GM18508 (cell line): Measurements from ENCODE around the gene CAMTA1.

Source experiments
- ATAC-seq: cut with Tn5 transposase; IDR thresholded peaks from one replicate; pipeline ENCODE4 v1.9.1; 2021; ENCODE audit warnings: moderate number of reproducible peaks; ENCODE audit not compliant: insufficient read depth, unreplicated experiment

The CAMTA1 gene

GRCh38 chr1:6869545-6869944 is 84.3 kb downstream of the CAMTA1 start:
- no peak for ATAC-seq

- ATAC-seq = no peak
These were observed 84.8 kb downstream of the CAMTA1 start for GRCh38 chr1:6870086-6870485.

DNA sequence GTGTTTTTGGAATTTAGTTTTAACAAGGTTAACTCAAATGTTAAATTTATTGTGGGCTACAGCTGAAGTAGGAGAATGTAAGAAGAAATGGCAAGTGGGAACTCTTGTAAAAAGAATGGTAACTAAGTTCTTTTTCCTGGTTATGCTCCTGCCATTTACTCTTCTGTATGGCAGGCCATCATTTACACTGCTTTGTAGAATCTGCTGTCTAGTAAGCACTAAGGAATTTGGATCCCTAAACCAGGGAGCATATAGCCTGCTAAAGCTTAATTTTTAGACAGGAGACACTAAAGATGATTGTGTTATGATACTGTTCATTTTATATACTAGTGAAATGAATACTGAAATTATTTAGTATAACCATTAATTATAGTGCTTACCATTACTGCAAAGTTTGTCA is 85.3 kb downstream of the CAMTA1 start:
- no peak for ATAC-seq

DNA sequence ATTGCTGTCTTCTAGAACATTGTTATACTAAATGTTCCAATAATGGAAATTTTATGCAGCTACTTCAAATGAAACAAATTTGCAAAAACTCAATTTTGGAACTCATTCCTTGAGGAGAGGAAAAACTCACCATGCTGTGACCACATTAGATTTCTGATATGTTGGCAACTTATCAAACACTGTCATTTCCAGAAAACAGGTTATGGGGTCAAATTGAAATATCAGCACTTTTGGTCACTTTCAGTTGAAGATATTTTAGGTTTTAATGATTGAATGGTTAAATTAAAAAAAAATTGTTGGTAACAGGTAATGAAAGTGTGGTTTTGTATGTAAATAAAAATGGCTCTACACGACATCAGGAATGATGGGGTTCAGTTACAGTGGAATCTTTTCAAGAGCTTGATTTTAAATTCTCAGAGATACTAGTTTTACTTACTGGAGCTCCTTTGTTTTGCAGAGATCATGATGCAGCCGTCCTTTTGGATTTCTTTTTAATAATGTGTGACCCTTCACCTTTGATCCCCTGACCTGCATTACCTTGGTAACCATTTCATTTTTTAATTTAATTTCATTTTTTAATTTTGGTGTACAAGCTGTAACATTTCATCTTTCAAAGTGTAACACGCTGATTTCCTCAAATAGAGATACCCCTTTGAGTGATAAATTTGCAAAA is 86.2 kb downstream of the CAMTA1 start:
- ATAC-seq = no peak

GRCh38 chr1:6872573-6873261 is 87.5 kb downstream of the CAMTA1 start:
- no peak for ATAC-seq

DNA sequence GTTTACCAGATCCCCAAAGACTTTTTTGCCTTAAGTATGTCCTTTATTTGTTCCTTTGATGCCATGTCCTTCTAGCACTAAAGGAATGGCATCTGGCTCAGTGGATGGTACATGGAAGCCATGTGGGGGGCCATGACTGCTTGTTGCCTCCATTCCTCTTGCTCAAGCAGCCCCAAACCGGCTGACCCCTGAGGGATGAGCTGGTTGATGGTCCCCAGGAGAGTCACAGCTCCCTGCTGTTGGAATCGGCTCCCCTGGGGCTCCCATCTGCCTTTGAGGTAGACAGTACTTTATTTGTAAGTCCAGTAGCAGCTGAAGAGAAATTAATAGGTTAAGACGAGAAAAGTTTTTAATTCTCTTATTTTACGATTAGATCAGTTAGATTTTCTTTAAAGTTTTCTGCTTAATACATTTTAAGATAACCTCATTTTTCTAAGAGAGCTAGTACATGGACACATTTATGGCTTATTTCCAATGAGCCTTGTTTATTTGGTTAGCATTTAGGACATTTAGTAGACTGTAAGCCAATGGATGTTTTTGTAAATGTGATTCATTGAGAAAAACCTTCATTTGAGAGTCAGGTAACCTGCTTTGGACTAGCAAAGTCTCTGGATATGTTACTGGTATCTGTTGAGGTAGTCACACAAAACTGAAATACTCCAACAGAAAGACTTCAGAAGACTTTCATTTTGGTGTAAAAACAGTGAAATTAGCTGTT is 88.2 kb downstream of the CAMTA1 start:
- no peak for ATAC-seq

- ATAC-seq = no peak
These were observed 89.0 kb downstream of the CAMTA1 start for GRCh38 chr1:6874298-6874697.

DNA sequence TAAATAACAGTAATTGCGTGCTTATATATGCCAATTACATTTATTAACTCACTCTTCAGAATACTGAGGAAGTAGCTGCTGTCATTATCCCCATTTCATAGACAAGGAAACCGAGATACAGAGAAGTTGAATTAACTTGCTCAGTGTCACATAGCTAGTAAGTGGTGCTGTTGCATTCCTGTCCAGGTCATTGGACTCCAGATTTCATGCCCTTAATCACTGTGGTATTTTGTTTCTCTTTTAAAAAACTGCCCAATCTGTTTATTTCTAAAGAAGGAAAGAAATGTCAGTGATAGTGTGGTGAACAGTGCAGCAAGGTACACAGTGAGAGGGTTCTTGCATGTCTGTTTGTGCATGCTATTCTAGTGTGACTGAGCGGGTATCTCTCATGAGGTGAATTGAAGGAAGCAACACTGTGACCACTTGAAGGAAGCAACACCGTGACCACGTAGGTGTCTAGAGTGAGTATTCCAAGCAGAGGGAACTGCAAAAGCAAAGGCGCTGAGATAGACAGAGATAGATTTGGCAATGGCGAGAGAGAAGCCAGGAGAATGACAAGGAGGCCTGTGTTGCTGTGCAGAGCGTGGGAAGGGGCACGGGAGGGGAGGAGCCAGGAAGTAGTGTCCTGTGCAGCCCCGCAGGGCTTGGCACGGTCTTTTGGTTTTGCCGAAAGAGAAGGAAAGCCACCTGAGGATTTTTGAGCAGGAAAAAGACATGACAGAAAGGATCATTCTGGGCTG is 95.9 kb downstream of the CAMTA1 start:
- ATAC-seq = no peak

DNA sequence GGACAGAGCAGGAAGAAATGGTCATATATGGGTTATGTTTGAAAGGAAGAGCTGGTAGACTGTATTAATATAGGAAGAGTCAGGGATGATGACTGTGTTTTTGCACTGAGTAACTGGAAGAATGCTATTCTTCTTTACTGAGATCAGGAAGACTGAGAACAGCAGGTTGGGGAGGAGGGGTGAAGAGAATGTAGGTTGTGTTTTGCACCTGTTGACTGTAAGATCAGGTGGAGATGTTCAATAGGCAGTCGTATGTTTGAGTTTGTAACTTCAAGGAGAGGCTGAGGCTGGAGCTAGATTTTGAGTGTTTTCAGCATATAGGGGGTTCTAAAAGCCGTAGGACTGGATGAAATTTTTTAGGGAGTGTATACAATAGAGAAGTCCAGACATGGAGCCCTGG is 97.2 kb downstream of the CAMTA1 start:
- no peak for ATAC-seq

GRCh38 chr1:6884652-6885153 is 99.4 kb downstream of the CAMTA1 start:
- no peak for ATAC-seq

DNA sequence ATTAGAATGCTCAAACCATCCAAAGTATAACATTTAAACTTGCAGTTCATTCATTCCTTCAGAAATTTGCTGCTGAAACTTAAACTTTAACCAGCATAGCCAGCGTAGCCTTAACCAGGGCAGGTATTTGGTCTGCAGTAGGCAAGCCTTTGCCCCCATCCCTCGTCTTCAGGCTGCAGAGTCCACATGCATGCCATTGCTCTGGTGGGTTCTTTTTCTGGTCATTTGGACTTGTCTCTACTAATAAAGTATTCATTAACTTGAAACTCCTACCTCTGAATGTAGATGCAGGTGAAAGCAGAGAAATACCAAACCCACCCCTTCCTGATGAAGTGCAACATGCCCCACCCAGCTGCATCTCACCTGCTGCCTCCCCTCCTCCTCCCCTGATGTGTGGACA is 100.2 kb downstream of the CAMTA1 start:
- ATAC-seq = no peak

GRCh38 chr1:6886523-6886922 is 101.3 kb downstream of the CAMTA1 start:
- ATAC-seq = no peak

DNA sequence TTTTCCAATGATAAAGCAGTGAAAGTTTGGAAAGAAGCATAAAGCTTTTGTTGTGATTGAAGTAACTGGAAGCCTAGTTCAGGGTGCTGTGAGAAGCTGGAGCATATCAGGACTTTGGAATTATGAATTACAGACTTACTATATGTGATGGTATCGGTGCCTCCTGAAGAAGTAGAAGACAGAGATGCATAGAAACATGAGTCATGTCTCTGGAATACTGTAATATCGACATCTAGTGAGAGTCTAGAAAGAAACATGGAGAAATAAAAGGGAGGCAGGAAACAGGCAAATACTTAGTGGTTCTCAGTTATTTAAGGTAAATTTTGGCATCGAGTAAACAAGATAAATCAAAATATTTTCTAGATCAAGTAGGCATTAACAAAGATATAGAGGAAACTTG is 103.0 kb downstream of the CAMTA1 start:
- no peak for ATAC-seq

- no peak for ATAC-seq
These were observed 103.6 kb downstream of the CAMTA1 start for GRCh38 chr1:6888870-6889269.

GRCh38 chr1:6889875-6890480 is 104.7 kb downstream of the CAMTA1 start:
- ATAC-seq = no peak

GRCh38 chr1:6890686-6891085 is 105.4 kb downstream of the CAMTA1 start:
- no peak for ATAC-seq

- no peak for ATAC-seq
These were observed 106.7 kb downstream of the CAMTA1 start for GRCh38 chr1:6891781-6892579.

DNA sequence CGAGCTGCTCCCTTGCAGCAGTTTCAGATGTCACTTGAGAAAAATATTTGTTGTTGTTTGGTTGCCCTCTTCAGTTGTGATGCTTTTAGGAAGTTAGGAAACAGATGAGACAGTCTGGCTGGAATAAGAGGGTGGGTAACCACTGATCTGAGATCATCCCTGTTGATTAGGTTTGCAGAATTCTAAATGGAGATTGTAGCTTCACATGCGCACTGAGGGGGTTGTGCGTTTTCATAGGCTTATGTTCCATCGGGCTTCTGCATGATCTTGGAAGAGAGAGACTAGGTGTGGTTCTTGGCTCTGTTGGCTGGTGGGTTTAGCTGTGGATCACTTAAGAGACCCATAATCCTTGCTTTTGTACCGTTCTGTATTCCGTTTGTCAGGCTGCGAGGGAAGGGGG is 108.1 kb downstream of the CAMTA1 start:
- no peak for ATAC-seq

GRCh38 chr1:6897138-6897537 is 111.9 kb downstream of the CAMTA1 start:
- no peak for ATAC-seq
